Measurements from ENCODE around the gene ATP8B2.
A peak's percentile ranks its signal among the peaks of the same experiment; 100 is the strongest.

Gene ATP8B2

GRCh38 chr1:154384650-154385489 is 59.5 kb downstream of the ATP8B2 start:
- no peak for TF ChIP-seq POLR2A (IDR thresholded peaks at IDR 0.05; ENCODE audit: low read length)
- TF ChIP-seq GATA1 (IDR thresholded peaks at IDR 0.05; ENCODE audit: low read depth, low read length), result peak; percentile 24
- DNase-seq, result peak; percentile 84 to 95

- peak; percentile 53 to 63 for DNase-seq
- TF ChIP-seq GATA1 (IDR thresholded peaks at IDR 0.05; ENCODE audit: low read depth, low read length), result no peak
- peak; percentile 55 for TF ChIP-seq POLR2A (IDR thresholded peaks at IDR 0.05; ENCODE audit: low read length)
These were observed 61.5 kb downstream of the ATP8B2 start for GRCh38 chr1:154386643-154387352.

GRCh38 chr1:154391086-154391770 is 65.9 kb downstream of the ATP8B2 start:
- TF ChIP-seq POLR2A (IDR thresholded peaks at IDR 0.05; ENCODE audit: low read length) (no peak), GATA1 (IDR thresholded peaks at IDR 0.05; ENCODE audit: low read depth, low read length) (no peak)
- DNase-seq, result no peak

GRCh38 chr1:154398141-154398540 is 72.8 kb downstream of the ATP8B2 start:
- DNase-seq, result no peak
- TF ChIP-seq POLR2A (IDR thresholded peaks at IDR 0.05; ENCODE audit: low read length), result no peak

GRCh38 chr1:154398678-154399077 is 73.4 kb downstream of the ATP8B2 start:
- TF ChIP-seq POLR2A (IDR thresholded peaks at IDR 0.05; ENCODE audit: low read length), result no peak
- no peak for TF ChIP-seq GATA1 (IDR thresholded peaks at IDR 0.05; ENCODE audit: low read depth, low read length)
- DNase-seq, result no peak

GRCh38 chr1:154400381-154400801 is 75.1 kb downstream of the ATP8B2 start:
- TF ChIP-seq POLR2A (IDR thresholded peaks at IDR 0.05; ENCODE audit: low read length), result no peak
- TF ChIP-seq GATA1 (IDR thresholded peaks at IDR 0.05; ENCODE audit: low read depth, low read length), result no peak
- DNase-seq, result no peak

Data from erythroblast (primary cell).